WTC11 (cell line): ENCODE measurements around the gene NFATC2.

Experiments used
- ZNF121 ChIP-seq: sonication (generic); formaldehyde crosslinking; IDR thresholded peaks from 2 replicates; pipeline ENCODE4 v1.8.0; 2023; ENCODE audit warnings: missing genetic modification reagents
- TF ChIP-seq, protein P1 (sequence below): fragments of 200-600 bp; IDR thresholded peaks from 2 replicates; pipeline ENCODE4 v1.8.0; 2022; ENCODE audit warnings: antibody characterized with exemption
- TF ChIP-seq, protein P2 (sequence below): sonication (generic); formaldehyde crosslinking; IDR thresholded peaks from 2 replicates; pipeline ENCODE4 v1.8.1; 2022; ENCODE audit warnings: low read depth, mild to moderate bottlenecking, moderate library complexity, missing genetic modification reagents, borderline replicate concordance
- TF ChIP-seq, protein P3 (sequence below): sonication (generic); formaldehyde crosslinking; IDR thresholded peaks from 2 replicates; pipeline ENCODE4 v1.8.1; 2022; ENCODE audit warnings: low read depth, missing genetic modification reagents, borderline replicate concordance

DNA sequence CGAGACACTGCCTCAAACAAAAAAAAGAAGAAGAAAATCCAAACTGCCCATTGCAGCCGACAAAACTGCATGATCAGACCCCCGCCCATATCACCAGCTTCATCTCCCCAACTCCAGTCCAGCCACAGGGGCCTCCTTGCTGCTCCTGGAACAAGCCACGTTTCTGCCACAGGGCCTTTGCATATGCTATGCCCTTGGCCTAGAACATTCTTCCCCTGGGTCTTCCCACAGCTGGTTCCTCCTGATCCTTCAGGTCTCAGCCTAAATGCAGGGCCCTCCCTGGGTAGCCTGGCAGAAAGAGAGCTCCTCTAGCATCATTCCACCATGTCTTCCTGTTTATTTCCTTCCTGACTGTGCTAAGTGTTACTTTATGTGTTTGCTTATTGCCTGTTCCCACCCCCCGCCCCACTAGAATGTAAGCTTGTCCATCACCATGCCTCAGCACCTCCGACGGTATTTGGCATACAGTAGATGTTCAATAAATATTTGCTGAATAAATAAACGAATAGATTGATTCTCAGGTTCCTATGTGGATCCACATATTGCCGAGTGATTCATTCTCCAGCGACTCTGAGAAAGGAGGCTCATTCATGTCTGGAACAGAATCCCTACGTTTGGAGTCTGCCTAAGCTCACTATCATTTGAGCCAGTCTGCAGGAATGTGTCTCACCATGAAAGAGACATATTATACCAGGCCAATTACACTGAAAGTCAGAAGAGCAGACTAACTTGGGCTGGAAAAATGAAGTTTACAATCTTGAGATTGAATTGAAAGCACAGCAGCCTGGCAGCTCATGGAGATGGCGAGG is 56.1 kb downstream of the NFATC2 start:
- TF ChIP-seq, protein P1, sequence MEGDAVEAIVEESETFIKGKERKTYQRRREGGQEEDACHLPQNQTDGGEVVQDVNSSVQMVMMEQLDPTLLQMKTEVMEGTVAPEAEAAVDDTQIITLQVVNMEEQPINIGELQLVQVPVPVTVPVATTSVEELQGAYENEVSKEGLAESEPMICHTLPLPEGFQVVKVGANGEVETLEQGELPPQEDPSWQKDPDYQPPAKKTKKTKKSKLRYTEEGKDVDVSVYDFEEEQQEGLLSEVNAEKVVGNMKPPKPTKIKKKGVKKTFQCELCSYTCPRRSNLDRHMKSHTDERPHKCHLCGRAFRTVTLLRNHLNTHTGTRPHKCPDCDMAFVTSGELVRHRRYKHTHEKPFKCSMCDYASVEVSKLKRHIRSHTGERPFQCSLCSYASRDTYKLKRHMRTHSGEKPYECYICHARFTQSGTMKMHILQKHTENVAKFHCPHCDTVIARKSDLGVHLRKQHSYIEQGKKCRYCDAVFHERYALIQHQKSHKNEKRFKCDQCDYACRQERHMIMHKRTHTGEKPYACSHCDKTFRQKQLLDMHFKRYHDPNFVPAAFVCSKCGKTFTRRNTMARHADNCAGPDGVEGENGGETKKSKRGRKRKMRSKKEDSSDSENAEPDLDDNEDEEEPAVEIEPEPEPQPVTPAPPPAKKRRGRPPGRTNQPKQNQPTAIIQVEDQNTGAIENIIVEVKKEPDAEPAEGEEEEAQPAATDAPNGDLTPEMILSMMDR = no peak
- TF ChIP-seq ZNF121 (CRISPR knock-in tag) = no peak
- TF ChIP-seq, protein P2, sequence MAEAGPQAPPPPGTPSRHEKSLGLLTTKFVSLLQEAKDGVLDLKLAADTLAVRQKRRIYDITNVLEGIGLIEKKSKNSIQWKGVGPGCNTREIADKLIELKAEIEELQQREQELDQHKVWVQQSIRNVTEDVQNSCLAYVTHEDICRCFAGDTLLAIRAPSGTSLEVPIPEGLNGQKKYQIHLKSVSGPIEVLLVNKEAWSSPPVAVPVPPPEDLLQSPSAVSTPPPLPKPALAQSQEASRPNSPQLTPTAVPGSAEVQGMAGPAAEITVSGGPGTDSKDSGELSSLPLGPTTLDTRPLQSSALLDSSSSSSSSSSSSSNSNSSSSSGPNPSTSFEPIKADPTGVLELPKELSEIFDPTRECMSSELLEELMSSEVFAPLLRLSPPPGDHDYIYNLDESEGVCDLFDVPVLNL (CRISPR knock-in tag) = no peak
- TF ChIP-seq, protein P3, sequence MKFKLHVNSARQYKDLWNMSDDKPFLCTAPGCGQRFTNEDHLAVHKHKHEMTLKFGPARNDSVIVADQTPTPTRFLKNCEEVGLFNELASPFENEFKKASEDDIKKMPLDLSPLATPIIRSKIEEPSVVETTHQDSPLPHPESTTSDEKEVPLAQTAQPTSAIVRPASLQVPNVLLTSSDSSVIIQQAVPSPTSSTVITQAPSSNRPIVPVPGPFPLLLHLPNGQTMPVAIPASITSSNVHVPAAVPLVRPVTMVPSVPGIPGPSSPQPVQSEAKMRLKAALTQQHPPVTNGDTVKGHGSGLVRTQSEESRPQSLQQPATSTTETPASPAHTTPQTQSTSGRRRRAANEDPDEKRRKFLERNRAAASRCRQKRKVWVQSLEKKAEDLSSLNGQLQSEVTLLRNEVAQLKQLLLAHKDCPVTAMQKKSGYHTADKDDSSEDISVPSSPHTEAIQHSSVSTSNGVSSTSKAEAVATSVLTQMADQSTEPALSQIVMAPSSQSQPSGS (CRISPR knock-in tag) = no peak
